Cerebellar cortex (tissue), 1 donor: ENCODE measurements around the gene ZSCAN10.
"Not testable (repeated sequence)": the region's sequence is repeated elsewhere in the genome, so short reads cannot be mapped to it uniquely, and the experiment has no call there.

ENCODE experiments used
- DNase-seq: peaks from one replicate; pipeline ENCODE4 v3.0.0-alpha.2; 2015; ENCODE audit warnings: low spot score

The ZSCAN10 gene

GRCh38 chr16:3063625-3064386 lies 35.3 kb downstream of the ZSCAN10 start:
- no peak for DNase-seq

GRCh38 chr16:3062553-3062952 lies 36.5 kb downstream of the ZSCAN10 start:
- DNase-seq = no peak

- DNase-seq = no peak
Observed at GRCh38 chr16:3060339-3061127, 38.6 kb downstream of the ZSCAN10 start.

- no peak for DNase-seq
Observed at GRCh38 chr16:3059723-3060242, 39.3 kb downstream of the ZSCAN10 start.

GRCh38 chr16:3059041-3059722 lies 39.9 kb downstream of the ZSCAN10 start:
- DNase-seq = peak; percentile 77

- peak; percentile 66 for DNase-seq
Observed at GRCh38 chr16:3058139-3059030, 40.7 kb downstream of the ZSCAN10 start.

- DNase-seq = no peak
Observed at GRCh38 chr16:3057181-3058138, 41.6 kb downstream of the ZSCAN10 start.

- DNase-seq = no peak
Observed at GRCh38 chr16:3056336-3057180, 42.5 kb downstream of the ZSCAN10 start.

GRCh38 chr16:3055734-3056115 lies 43.4 kb downstream of the ZSCAN10 start:
- DNase-seq = not testable (repeated sequence)

- no peak for DNase-seq
Observed at GRCh38 chr16:3054965-3055733, 43.9 kb downstream of the ZSCAN10 start.

- DNase-seq = not testable (repeated sequence)
Observed at GRCh38 chr16:3053330-3053710, 45.8 kb downstream of the ZSCAN10 start.

- DNase-seq = not testable (repeated sequence)
Observed at GRCh38 chr16:3052571-3053329, 46.3 kb downstream of the ZSCAN10 start.

GRCh38 chr16:3051494-3051893 lies 47.6 kb downstream of the ZSCAN10 start:
- no peak for DNase-seq

GRCh38 chr16:3051009-3051408 lies 48.1 kb downstream of the ZSCAN10 start:
- DNase-seq = no peak

- no peak for DNase-seq
Observed at GRCh38 chr16:3050487-3050886, 48.6 kb downstream of the ZSCAN10 start.

GRCh38 chr16:3049921-3050481 lies 49.1 kb downstream of the ZSCAN10 start:
- DNase-seq = no peak

GRCh38 chr16:3047387-3047720 lies 51.7 kb downstream of the ZSCAN10 start:
- DNase-seq = no peak
